Activated CD4-positive, alpha-beta T cell treated with anti-CD3 and anti-CD28 coated beads, Interleukin-2, amount 50 U/mL, for 4 hours (primary cell): Measurements from ENCODE around the gene CD44.
A peak's percentile ranks its signal among the peaks of the same experiment; 100 is the strongest.
"Not testable (repeated sequence)": the region's sequence is repeated elsewhere in the genome, so short reads cannot be mapped to it uniquely, and the experiment has no call there.

Experiments
- DNase-seq, 2 experiments: peaks; one replicate each; pipeline ENCODE4 v3.0.0-alpha.2; 2020

Gene CD44

DNA sequence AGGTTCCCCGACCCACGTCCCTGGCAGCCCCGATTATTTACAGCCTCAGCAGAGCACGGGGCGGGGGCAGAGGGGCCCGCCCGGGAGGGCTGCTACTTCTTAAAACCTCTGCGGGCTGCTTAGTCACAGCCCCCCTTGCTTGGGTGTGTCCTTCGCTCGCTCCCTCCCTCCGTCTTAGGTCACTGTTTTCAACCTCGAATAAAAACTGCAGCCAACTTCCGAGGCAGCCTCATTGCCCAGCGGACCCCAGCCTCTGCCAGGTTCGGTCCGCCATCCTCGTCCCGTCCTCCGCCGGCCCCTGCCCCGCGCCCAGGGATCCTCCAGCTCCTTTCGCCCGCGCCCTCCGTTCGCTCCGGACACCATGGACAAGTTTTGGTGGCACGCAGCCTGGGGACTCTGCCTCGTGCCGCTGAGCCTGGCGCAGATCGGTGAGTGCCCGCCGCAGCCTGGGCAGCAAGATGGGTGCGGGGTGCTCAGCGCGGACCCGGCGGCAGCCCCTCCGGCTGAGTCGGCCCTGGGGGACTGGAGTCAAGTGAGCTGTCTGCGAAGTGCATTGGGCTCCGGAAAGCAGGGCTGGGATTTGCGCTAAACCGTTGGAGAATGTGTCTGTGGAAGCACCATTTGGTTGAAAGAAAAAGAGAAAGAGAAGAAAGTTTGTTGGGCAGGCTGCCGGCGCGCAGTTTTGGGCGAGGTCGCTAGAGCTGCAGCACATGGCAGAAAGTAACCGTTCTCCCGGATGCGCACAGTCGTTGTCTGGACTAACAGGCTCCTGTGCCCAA is at the start of gene CD44:
Gene CD44 (plus strand): TSS at position 229 of the 779 bp plus-strand sequence. CDS start 133 bp downstream, at position 362.
- peak; percentile 81 to 84 for DNase-seq

DNA sequence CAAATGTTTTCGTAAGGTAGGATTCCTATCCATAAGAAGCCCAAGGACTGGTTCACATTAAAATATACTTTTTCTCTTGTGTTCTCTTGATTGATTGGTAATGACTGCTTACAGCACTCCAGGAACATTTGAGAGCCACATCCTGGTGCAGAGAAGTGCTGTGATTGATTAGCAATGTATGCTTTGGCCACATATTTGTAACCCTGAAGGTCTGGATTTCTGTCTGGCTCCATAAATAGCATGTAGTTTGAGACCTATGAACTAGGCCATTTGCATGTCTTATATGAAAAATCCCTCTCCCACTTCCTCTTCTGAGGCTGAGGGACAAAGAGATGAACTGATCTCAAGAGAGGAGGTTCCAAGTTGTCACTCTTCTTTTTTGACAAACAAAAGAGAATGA is 49.3 kb upstream of the CD44 start:
- DNase-seq: no peak

DNA sequence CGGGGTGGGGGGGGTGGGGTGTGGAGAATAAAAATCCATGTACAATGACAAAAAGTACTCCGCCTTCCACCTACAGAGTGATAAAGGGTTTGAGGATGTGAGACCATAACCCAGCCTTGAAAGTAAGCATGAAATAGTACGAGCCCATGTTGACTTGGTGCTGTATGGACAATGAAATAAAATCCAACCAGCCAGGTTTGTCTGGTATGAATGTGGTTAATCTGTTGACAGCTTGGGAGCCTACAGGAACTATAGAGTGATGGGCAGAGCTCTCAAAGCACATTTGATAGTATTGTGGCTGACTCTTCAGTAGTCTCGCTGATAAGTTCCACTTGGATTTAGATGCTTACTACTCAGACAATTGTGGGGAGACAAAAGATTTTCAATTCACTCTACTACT is 48.8 kb upstream of the CD44 start:
- DNase-seq: no peak

DNA sequence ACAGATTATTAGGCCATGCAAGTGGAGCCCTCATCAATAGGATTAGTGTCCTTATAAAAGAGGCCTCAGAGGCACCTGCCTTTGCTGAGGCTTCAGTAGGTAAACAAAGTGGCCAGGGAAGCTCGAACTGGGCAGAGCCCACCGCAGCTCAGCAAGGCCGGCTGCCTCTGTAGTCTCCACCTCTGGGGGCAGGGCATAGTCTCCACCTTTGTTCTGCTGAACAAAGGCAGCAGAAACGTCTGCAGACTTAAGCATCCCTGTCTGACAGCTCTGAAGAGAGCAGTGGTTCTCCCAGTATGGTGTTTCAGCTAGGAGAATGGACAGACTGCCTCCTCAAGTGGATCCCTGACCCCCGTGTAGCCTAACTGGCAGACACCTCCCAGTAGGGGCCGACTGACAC is 48.0 kb upstream of the CD44 start:
- DNase-seq: not testable (repeated sequence)

DNA sequence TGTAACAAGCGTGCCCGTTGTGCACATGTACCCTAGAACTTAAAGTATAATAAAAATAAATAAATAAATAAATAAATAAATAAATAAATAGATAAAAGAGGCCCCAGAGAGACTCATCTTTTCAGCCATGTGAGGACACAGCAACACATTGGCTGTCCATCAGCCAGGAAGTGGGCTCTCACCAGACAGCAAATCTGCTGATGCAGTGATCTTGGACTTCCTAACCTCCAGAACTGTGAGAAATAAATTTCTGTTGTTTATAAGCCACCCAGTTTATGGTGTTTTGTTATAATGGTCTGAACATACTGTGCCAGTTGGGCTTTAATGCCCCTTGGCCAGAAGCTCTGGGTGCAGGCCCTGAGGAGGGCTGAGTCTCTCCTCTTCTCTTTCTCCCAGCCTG is 42.2 kb upstream of the CD44 start:
- DNase-seq: no peak

DNA sequence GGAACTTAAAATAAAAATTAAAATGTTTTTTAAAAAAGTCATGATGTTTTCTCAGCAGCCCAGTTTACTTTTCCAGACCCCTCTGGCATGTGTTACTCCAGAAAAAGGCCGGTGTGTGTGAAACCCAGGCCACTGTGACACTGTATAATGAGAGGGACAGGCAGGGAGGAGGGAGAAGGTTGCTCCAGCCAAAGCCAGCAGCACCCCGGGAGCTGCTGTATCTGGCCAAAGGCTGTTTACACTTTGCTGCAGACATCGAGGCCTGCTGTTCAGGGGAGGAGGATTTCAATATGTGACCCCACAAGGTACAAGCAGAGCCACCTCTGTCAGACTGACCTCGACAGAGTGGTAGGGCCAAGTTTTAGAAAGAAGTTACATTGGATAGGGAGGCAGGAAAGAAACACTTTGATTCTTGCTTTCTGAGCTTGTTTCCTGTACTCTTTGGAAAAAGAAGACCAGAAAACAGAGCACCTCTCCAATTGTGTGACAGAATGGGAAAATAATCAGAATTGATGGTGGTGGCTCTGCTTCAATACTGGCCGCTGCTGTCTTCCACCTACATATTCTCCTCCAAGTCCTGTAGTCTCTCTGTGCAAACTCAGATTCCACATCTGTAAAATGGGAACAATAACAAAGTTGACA is 41.0 kb upstream of the CD44 start:
- DNase-seq: no peak

DNA sequence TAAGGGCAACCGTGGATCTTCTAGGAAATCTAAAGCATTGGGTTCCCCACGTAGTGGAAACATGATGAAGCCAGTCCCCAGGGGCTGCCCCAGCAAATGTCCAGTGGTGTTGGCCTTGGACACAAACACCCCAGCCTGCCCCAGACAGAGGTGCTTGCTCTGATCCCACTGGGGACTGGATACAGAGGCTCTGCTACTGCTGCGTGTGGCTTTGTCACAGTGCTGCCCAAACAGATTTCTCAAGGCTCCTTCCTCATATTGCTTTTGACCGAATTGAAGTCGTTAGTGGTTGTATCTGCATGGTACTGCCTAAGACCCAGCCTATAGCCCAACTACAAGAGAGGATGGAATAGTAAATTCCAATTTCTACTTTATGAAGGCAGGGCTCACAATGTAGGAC is 40.1 kb upstream of the CD44 start:
- DNase-seq: no peak

DNA sequence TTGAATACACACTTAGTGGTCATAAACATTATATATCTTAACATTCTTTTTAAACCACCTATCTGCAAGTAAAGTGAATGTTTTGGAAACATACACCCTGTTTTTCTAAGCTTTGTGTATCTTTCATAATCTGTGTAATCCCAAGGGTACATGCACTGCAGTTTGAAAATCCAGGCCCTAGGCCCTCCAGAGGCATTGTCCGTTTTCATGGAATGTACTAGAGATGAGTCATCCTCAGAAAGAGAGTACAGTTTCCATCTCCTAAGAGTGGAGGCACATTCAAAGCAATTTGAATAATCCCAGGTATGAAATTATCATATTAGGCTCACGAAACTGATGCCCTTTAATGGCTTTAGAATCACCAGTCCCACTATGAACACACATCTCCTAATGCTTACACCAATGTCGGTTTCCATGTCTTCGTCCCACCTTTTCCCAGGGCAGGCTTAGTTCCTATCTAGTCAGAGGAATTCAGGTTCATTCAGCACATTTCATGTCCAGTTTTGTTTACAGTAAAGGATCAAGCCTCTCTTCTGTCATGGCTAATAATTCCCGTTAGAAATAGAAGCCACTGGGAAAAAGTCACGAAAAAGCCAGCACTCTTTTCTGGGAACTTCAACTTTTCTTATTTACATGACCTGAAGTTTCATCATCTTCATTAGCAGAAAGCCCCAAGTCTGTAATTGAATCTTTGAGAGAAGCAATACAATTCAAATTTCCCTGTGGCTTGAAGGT is 39.5 kb upstream of the CD44 start:
- no peak for DNase-seq

DNA sequence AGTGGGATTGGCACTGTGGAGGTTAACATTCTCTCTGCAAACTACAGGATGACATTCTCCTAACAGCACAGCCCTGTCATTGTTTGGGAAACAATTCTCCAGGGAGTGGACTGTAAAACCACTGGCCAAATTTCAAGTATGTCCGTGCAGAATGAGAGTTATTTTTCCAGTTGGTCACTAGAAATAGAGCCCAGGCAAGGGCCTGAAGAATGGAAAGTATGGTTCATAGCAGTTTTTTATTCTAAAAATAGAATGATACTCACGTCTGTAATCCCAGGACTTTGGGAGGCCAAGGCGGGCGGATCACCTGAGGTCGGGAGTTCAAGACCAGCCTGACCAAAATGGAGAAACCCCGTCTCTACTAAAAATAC is 39.0 kb upstream of the CD44 start:
- no peak for DNase-seq

DNA sequence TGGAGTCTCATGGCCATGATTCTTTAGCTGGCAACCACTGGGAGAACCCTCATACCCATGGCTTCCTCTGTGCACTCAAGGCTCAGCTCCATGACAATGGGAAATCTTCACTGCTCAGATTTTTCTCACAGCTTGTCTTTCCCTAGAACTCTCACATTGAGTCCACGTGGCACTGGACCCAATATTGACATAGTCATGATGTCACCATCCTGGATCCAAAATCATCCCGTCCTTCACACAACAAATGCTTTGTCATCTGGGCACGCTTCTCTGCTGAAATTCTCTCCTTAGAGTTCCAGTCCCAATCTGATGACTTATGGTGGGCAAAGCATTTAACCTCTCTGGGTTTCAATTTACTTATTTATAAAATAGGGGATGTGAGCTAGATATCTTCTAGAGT is 37.7 kb upstream of the CD44 start:
- DNase-seq: no peak

DNA sequence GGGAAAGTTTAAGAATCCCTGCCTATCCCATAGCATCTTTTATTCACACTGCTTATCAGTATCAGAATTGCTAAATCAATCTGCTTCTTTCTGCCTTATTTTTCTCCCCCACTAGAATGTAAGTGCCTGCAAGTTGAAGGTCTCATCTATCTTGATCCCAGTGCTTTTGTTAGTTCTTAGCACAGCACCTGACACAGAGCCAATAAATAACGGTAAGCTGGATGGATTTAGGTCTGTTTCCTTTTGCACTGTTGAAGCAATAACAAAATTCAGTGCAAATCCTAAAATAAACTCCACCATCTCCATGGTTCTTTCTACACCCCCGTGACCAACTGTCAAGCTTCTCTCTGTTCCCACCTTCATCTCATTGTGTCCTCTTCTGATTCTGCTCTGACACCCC is 36.7 kb upstream of the CD44 start:
- no peak for DNase-seq

DNA sequence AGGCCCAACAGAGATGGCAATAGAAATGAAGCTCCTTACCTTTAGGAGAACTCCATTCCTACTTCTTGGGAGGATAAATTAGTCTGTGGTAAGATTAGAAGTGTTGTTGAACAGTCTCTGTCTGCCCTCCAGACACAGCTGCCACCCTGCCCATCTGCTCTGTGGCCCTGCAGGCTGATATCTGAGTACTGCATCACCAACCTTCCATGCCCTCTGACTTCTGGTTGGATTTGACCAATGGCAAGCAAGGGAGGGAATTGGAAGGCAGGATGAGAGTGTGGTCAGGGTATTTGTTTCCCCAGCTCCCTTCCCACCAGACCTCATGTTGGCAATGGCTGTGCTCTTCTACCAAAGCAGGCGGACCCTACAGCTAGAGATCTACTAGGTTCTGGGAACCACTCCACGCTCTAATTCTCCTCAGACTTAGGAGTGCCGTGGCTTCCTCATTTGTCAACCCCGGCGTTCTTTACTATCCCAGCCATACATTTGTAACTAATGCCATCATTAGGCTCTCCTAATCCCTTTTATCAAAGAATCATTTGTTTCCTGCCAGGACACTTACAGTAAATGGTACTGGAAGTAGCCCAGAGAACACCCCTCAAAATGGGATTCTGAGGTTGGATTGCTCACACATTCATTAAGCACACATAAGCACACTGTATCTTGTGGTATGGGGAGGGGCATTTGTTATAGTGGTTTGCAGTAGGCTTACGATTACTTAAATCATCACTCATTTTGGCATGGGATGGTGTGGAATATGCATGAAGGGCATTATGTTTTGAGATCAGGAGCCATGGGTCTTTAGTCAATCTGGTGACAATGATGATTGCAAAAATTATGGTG is 35.4 kb upstream of the CD44 start:
- DNase-seq: no peak

DNA sequence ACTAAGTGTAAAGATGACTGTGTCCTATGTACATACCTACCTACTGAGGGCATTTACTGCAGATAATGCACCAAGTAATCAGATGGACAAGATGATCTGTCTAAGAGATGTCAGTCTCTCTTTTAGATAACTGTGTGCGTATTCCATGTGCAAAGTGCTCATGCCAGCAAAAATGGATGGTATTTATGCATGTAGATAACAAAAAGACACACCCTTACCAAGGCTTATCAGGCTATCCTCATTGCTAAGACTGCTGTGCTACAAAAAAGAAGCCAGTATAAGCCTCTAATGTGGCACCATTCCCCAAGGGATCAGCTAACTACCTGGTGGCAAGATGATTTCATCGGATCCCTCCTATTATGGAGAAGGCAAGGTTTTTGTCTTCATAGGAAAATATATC is 34.3 kb upstream of the CD44 start:
- DNase-seq: no peak

DNA sequence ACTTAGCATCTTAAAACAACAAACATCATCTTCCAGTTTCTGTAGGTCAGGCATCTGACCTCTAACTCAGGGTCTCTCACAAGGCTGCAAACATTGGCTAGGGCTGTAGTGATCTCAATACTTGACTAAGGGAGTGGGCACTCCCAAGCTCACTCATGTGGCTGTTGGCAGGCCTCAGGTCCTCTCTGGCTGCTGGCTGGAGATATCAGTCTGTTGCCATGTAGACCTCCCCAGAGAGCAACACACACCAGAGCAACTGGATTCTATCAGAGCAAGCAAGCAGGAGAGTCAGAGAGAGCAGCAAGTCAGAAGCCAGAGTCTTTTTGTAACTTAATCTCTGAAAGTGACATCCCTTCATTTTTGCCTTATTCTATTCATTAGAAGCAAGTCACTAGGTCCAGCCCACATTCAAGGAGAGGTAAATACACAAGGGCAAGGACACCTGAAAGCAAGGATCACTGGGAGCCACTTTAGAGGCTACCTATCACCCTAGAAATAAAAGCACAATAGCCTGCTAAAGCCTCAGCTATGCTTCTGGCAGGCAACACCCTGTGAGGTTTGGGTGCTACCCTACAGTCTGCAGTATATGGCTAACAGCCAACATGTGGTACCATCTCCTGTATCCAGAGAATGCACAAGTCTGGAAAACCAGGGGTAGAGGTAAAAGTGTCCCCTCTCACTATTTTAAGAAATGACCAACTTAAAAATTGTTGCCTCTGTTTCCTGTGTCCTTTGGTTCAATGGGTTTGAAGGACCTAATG is 33.5 kb upstream of the CD44 start:
- no peak for DNase-seq

DNA sequence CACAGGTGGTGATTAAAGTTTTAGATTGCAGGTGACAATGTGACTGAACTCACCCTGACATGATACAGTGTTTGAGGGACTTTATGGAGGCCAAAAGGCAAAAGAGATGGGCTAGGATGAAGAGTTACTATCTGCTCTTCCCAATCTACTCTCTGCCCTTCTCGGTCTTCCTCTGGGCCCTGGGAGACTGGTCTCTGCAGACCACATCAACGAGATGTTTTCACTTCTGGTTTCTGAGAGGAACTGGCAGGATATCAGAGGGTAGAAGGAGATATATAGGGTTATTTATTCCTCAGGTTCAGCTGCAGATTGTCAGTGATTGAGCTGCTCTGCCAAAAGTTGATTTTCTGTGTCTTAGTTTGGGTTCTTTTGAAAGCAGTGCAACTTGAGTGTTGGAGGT is 32.4 kb upstream of the CD44 start:
- DNase-seq: no peak

DNA sequence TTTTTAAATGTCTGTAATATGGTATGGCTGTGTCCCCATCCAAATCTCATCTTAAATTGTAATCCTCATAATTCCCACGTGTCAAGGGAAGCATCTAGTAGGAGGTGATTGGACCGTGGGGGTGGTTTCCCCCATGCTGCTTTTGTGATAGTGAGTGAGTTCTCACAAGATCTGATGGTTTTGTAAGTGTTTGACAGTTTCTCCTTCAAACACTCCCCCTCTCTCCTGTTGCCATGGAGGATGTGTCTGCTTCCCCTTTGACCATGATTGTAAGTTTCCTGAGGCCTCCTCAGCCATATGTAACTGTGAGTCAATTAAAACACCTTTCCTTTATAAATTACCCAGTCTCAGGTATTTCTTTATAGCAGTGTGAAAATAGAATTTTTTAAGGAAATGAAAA is 31.1 kb upstream of the CD44 start:
- no peak for DNase-seq

DNA sequence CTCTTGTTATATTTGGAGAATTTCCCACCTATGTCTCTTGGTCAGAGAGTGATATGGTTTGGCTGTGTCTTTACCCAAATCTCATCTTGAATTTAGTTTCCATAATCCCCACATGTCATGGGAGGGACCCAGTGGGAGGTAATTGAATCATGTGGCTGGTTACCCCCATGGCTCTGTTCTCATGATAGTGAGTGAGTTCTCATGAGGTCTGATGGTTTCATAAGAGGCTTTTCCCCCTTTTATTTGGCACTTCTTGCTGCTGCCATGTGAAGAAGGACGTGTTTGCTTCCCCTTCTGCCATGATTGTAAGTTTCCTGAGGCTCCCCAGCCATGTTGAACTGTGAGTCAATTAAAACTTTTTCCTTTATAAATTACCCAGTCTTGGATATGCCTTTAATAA is 30.6 kb upstream of the CD44 start:
- not testable (repeated sequence) for DNase-seq

DNA sequence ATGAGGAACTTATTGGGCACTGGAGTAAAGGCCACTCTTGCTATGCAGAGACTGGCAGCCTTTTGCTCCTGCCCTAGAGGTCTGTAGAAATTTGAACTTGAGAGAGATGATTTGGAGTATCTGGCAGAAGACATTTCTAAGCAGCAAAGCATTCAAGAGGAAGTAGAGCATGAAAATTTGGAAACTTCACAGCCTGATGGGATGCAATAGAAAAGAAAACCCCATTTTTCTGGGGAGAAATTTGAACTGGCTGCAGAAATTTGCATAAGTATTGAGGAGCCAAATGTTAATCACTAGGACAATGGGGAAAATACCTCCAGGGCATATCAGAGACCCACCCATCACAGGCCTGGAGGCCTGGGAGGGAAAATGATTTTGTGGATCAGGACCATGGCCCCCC is 29.9 kb upstream of the CD44 start:
- DNase-seq: no peak

DNA sequence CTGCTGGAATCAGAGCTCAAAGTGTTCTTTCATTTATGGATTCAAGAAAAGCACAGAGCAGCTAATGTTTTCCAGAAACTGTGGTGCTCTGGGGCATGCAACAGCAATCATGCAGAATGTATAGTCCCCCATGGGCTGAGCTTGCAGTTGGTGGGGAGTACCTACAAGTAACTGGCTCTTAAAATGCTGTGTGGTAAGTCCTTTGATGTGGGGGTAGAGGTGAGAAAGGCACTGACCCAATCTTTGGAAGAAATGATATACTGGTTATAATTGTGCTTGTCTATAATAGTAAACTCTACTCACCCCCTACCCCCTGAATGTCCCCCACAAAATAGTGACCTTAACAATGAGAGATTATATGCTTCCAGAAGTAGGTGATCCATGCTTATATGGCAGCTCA is 29.1 kb upstream of the CD44 start:
- DNase-seq: no peak

DNA sequence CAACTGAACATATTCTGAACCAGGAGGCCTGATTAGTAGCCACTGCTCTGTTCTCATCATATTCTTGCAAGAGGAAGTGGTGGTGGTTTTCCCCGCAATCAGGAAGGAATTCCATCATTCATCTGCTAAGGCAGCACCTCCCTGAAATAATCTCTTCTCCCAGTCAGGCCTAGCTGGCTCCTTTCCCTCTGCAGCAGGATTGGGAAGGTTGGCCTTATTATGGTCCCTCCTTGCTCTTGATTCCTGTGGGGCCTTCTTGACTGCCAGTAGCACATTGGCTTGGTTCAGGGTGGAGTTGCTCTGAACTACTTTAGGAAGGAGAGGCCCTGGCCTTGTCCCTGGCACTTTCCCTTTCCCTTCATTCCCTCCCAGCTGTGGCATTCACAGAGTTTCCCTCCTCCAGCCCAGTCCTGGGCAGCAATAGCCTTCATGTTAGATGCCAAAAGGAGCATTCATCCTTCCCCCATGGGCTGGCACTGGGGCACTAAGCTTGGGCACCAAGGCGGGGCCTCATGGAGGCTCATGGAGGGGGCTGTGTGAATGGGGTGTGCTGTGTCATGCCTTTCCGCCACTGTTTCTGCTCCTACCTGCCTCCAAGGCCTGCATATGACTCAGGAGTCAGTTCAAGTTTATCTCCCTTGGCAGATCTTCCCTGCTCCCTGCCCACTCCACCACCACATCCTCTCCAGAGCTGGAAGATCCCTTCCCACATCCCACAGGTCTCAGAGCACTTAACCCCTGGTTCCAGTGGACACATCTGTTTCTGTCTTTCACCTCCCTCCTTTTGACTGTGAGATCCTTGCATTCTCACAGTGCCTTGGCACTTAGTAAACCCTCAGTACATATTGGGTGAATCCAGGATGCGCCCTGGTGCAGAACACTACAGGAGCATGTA is 27.6 kb upstream of the CD44 start:
- DNase-seq: no peak
